Measurements from ENCODE around the gene RAB17.

RAB17 gene, protein sequence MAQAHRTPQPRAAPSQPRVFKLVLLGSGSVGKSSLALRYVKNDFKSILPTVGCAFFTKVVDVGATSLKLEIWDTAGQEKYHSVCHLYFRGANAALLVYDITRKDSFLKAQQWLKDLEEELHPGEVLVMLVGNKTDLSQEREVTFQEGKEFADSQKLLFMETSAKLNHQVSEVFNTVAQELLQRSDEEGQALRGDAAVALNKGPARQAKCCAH

DNA sequence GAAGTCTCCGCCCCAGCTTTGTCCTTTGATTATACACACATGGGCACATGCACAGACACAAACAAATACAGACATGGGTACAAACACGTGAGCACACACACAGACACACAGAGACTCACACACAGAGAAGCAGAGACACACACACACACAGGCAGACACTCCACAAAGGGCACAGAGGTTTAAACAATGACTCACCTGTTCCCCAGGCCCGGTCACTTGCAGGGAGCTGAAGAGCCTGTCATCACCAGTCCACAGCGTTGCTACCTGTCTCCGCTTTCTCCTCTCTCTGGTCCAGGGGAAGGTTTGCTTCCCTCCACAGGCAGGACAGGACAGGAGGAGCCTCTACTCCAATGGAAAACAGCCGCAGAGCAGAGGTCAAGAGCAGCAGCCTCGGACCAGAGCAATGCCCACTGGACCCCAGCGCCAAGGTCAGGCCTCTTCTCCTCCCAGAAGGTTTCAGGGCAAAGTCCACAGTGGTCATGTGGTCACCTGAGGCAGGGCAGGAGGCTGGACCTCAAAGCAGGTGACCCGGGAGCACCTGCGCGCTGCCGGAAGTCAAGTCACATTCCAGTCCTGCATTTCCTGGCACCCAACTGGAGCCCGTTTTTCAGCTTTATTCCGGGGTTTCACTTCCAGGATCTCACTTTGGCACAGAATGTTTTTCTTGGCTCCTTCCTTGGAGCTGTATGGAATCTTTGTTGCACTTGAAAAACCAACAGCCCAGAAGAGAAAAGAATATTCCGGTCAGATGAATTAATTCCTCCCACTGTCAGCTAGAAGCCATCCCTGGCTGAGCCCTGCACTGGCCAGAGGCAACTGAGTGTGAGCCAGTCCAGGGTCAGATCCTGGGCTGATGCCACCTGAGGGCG, at the start of gene RAB17:
Gene RAB17 (minus strand): TSS at position 463 of the 869 bp plus-strand sequence. CDS start 4,580 bp downstream, outside the sequence.
- no peak for DNase-seq

GRCh38 chr2:237639836-237640220, 49.3 kb upstream of the RAB17 start:
- no peak for DNase-seq

DNA sequence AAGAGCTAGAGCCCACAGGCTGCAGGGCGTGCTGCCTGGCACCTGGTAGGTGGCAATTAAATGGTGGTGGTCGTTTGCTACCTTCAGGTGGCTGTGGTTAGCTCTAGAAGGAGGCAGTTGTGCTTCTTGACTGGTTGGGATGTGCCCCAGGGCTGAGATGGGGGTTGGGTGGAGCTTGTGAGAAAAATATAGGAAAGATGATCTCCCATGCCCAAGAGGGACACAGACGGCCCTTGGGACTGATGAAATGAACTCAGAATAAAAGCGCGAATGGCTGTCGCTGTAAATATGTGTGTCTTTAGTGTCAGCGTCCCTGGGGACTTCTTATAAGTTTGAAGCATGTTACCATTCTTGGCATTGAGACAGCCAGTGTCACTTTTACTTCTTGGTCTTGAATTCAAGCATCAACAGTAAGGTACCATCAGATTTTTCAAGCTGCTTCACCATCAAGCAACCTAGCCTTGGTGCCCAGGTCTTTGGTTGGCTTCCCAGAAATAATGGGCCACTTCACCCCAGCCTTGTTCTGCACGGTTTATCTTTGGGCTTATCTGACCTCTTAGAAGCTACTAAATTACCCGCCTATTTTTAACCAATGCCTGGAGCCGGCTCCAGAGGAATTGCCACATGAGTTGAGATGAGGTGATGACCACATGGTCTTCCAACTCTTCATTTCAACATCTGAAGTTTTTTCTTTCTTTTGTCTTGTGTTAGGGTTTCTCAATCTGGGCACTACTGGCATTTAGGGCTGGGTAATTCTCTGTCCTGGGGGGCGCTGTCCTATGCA, 48.7 kb upstream of the RAB17 start:
- DNase-seq: no peak

DNA sequence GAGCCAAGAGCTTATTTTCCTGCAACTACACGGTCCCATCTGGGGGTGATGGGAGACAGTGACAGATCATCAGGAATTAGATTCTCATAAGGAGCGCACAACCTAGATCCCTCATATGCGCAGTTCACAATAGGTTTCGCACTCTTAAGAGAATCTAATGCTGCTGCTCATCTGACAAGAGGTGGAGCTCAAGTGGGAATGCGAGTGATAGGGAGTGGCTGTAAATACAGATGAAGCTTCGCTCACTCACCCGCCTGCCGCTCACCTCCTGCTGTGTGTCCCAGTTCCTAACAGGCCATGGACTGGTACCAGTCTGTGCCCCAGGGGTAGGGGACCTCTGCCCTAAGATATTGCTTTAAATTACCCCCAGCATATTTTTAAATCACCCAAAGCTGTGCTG, 47.6 kb upstream of the RAB17 start:
- no peak for DNase-seq

DNA sequence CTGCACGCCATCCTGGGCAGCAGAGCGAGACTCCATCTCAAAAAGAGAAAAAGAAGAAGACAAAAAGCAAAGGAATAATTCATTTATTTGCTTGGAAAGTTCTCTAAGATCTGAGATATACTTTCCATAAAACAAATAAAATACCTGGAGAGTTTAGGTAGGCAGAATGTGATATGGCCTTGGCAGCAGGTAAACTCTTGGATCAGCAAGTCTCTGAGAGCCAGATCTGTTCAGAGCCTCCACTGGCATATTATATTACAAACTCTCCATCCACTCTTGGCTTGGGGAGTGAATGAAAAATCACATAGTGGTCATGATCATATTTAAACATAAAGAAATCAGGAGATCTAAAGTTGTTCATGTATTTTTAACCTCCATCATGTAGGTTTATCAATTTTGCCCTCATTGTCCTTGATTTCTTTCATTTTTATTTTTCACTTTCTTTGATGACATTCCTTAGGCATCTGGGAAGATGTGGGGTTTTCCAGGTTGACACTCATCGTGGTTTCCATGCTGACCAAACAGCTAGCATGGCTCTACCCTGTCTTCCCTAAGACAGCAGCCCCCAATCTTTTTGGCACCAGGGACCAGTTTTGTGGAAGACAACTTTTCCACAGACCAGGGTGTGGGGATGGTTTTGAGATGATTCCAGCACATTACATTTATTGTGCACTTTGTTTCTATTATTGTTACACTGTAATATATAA, 47.0 kb upstream of the RAB17 start:
- no peak for DNase-seq

- DNase-seq: no peak
Observed at GRCh38 chr2:237636578-237636977, 46.0 kb upstream of the RAB17 start.

- DNase-seq: no peak
Observed at GRCh38 chr2:237633061-237633561, 42.6 kb upstream of the RAB17 start.

GRCh38 chr2:237631801-237632585, 41.5 kb upstream of the RAB17 start:
- no peak for DNase-seq

- no peak for DNase-seq
Observed at GRCh38 chr2:237631007-237631785, 40.7 kb upstream of the RAB17 start.

DNA sequence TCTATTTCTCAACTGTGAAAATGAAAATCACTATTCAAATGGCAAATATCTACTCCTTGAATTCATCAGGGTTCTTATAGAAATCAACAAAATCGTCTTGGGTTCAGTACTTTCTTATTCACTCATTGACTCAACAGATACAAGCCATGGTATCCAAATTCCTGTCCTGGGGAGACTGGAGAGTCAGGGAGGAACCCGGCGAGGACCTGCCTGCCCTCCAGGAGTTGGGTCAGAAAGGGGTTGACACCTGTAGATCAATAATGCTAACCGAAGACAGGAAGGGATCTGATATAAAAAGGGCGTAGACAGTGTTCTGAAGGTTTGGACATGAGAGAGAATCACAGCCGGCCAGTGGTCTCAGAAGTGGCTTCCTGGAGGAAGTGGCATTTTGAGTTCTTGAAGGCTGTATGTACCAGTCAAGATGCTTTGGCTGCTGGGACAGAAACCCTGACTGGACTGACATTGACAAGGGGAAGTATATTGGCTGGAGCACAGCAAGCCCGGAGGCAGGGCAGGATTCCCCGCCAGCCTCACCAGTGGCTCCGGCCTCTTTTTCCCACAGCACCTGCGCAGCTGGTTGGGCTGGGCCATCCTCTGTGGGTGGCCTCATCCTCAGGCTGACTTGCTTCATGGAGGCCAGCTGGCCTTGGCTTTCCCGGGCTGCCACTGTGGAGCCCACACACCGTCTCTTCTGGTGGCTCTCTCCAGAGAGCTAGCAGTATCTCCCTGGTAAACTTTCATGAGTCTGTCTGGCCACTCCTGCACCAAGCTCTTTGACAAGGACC, 39.9 kb upstream of the RAB17 start:
- DNase-seq: no peak

- DNase-seq: no peak
Observed at GRCh38 chr2:237629739-237630138, 39.2 kb upstream of the RAB17 start.

DNA sequence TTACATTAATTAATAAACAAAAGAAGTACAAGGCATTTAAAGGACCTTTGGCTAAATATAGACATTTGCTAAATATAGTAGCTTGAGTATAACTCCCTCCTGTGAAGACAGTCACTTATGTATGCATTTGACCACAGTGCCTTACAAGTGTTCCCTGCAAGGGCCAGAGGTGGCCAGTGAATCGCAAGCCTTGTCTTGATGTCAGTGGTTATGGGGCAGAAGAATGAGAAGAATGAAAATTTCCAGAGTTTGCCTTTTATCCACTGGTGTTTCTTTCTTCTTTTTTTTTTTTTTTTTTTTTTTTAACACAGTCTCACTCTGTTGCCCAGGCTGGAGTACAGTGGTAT, 38.6 kb upstream of the RAB17 start:
- no peak for DNase-seq

GRCh38 chr2:237628247-237629187, 38.0 kb upstream of the RAB17 start:
- peak; percentile 50 for DNase-seq

DNA sequence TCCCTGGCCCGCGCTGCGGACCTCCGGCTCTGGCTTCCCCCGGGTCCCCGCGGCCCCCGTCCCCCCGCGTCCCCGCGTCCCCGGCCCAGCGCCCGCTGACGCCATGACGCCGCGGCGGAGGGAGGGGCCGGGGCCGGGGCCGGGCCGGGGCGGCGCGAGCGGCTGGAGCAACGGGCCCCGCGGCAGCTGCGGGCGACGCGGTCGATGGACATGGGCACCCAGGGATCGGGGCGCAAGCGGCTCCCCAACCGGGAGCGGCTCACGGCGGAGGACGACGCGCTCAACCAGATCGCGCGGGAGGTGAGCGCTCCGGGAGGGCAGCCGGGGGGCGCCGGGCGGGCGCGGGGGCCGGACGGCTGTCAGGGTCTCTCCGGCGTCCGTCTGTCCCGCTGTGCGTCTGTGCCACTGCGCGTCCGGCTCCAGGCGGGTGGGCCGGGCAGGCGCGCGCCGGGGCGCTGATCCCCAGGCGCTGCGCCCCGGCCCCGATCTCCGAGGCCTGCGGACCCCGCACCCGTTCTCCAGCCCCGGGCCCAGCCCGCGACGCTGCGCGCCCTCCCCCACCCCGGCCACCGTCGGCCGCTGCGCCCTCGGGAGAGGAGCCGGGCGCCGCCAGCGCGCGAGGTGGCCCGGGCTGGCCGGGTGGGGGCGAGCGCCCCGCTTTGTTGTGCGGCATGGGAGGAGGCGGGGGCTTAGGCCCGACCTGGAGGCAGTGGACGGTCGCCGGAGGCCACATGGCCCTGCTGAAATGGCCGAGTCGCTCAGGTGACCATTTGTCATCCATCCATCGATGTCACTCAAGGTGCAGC, 37.1 kb upstream of the RAB17 start, which contains the start of gene LRRFIP1:
Gene LRRFIP1 (plus strand): TSS at position 147 of the 806 bp plus-strand sequence. CDS start 58 bp downstream, at position 205.
- peak; percentile 77 for DNase-seq

DNA sequence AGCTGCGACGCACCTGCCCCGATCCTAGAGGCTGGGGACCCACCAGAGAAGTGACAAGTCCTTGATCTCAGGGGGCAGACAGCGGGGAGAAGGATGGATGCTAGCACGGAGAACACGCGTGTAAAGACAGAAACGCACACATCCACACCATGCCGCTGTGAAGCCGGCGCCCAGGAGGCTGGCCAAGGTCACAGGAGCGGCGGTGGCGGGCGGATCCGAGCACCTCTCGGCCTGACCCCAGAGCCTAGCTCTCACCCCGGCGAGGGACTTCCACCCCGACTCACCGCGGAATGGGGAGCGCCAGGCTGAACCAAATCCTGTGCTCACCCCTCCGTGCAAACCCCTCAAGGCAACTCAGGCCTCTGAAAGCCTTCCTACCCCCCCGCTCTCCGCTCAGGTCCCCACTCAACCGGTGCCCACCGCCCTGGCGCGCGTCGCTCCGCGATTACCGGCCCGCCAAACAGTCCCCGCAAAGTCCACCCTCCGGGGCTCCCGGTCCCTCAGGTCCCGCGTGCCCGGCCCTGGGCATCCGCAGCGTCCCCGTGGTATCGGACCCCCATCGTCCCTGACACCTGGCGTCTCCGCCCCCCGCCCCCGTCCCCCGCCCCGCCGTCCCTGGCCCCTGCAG, 36.4 kb upstream of the RAB17 start:
- DNase-seq: peak; percentile 65

GRCh38 chr2:237625777-237626176, 35.2 kb upstream of the RAB17 start:
- DNase-seq: peak; percentile 43

DNA sequence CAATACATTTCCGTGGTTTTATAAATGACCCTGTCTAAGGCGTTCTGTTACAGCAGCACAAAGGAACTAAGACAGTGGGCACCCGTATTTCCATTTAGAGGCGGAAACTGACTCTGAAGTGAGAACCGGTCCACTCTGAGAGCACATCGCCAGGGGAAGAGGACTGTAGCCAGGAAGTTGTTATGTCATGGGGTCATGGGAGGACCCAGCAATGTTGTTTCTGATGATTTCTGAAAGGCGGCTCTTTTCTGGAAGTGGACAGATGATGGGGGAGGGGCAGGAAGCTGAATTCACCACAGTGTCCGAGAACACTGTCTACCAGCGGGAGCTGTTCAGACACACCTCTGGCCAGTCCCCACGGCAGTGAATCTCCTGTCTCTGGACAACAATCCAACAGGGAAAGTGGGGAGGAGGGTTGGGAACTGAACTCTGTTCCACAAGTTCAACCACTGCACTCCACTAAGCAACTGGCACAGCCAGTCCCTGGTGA, 34.7 kb upstream of the RAB17 start:
- no peak for DNase-seq

Data from eye (tissue), 1 donor.